Fibroblast of skin of right biceps (primary cell): ENCODE results near the gene CHEK2.
"Not testable (repeated sequence)": the region's sequence is repeated elsewhere in the genome, so short reads cannot be mapped to it uniquely, and the experiment has no call there.

ENCODE experiments used
- DNase-seq: peaks from one replicate; pipeline ENCODE4 v3.0.0-alpha.2; 2013

Gene CHEK2

GRCh38 chr22:28741785-28742561, at the start of gene CHEK2, which contains the start of gene HSCB:
CHEK2 (minus strand) TSS chr22:28741820; CDS start chr22:28734721, 7,099 bp downstream.
HSCB (plus strand) TSS chr22:28742039; CDS start chr22:28742096, 57 bp downstream.
- DNase-seq, result peak; percentile 99

DNA sequence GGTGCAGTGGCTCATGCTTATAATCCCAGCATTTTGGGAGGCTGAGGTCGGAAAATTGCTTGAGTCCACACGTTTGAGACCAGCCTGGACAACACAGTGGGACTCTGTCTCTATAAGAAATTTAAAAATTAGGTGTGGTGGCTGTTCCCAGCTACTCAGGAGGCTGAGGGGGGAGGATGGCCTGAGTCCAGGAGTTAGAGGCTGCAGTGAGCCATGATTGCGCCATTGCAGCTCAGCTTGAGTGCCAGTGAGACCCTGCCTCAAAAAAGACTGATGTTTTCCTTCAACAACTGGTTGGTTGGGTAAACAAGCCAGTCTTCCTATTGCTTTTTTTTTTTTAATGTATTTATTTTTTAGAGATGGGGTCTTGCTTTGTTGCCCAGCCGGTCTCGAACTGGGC, 49.5 kb upstream of the CHEK2 start:
- no peak for DNase-seq

DNA sequence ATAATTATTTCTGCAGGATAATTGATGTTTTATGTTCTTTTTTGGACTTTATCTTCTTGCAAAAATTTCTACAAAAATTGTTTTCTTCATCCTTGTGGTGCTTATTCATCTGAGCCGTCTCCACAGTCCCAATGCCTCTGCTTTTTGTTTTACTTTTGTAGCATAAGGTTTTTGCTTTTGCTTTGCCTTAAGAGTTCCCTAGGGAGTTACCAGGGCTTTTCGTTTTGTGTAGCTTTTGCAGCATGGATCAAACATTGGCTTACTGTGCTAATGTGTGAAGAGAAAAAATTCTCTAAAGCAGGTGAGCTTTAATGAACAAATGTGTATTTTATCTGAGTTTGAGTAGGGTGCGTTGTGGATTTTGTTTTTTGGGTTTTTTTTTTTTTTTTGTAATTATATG, 47.0 kb upstream of the CHEK2 start:
- no peak for DNase-seq

GRCh38 chr22:28783786-28784671, 42.4 kb upstream of the CHEK2 start:
- no peak for DNase-seq

DNA sequence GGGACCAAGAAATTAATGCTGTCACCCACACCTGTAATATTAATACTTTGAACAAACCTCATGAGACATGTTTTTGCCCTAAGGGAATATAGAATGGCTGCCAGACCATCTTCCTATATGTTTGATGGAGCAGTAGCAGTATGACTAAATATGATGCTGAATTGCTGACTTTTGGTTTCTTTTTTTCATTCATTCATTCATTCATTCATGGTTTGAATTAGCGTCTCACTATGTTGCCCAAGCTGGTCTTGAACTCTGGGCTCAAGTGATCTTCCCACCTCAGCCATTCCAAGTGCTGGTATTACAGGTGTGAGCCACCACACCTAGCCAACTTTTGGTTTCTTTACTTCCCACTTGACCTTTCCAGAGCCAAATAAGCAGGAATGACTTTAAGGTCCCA, 38.7 kb upstream of the CHEK2 start:
- no peak for DNase-seq

DNA sequence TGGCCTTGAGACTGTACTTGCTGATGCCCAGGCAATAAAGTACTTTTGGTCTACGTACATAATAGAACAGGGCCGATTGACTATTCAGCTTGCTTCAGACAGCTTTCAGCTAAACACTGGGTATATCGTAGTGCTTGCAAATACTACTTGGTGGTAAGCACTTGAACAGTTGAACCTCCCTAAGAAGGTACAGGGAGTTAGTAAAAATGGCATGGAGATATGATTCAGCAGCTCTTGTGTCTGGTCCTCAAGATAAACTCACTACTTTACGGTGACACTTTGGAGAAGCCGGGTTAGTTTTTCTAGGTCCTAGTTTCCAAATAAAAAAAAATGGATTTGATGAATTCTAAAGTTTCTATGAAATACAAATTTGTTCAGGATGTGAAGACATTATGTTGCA, 38.2 kb upstream of the CHEK2 start:
- DNase-seq, result no peak

DNA sequence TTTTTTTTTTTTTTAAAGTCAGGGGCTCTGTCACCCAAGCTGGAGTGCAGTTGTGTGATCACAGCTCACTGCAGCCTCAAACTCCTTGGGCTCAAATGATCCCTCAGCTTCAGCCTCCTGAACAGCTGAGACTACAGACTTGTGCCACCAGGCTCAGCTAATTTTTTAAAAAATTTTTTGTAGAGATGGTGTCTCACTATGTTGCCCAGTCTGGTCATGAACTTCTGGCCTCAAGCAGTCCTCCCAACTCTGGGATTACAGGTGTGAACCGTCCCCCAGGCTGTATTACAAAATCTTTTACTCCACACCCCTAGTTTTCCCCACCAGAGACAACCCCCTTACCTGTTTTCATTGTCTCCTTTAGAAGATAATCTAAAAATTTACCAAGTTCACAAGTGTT, 32.8 kb upstream of the CHEK2 start:
- DNase-seq, result no peak

- no peak for DNase-seq
Measured at GRCh38 chr22:28773461-28773867, 31.8 kb upstream of the CHEK2 start.

- DNase-seq, result peak; percentile 96
Measured at GRCh38 chr22:28772633-28773460, 31.2 kb upstream of the CHEK2 start, which contains the start of gene CCDC117. CCDC117 (plus strand) TSS chr22:28772695; CDS start chr22:28772850, 155 bp downstream.

DNA sequence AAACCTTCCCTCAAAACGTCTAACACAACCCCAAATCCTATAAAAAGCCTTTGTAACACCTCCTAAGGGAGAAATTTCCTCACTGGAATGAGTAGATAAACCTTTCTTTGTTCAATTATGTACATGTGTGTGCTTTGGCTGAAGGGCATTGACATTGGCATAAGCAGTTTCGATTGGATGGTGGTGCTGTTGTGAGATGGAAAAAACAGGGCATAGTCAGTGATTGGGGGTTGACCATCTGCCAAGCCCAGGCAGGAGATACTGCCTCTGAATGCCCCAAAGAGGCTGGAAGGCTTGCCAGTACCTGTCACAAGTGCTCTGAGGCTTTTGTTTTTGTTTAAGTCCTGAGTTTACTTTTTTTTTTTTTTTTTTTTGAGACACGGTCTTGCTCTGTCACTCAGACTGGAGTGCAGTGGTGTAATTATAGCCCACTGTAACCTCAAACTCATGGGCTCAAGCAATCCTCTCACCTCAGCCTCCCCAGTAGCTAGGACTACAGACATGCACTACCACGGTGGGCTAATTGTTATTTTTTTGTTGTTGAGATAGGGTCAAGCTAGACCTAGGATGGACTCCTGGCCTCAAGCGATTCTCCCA, 29.7 kb upstream of the CHEK2 start:
- no peak for DNase-seq

GRCh38 chr22:28769394-28770085, 27.9 kb upstream of the CHEK2 start:
- no peak for DNase-seq

DNA sequence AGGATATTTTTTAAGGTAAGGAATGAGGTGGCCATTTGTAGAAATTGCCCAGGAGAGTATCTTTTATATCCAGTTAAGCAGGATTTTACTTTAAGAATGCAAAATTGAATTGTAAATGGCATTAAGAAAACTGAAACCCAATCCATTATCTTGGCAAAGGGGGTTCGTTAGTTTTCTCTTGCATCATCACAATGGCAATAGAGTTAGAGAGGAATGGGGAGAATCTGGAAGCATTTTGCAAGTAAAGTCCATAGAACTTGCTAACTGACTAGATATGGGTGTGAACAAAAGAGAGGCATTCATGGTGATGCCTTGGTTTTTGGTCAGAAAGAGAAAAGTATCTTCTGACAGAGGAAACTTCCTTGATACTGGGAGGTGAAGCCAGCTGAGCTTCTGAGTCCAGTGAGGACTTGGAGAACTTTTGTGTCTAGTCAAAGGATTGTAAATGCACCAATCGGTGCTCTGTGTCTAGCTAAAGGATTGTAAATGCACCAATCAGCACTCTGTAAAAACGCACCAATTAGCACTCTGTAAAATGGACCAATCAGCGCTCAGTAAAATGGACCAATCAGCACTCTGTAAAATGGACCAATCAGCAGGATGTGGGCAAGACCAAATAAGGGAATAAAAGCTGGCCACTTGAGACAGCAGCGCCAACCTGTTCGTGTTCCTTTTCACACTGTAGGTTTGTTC, 27.2 kb upstream of the CHEK2 start:
- no peak for DNase-seq

- no peak for DNase-seq
Measured at GRCh38 chr22:28766628-28767027, 25.0 kb upstream of the CHEK2 start.

DNA sequence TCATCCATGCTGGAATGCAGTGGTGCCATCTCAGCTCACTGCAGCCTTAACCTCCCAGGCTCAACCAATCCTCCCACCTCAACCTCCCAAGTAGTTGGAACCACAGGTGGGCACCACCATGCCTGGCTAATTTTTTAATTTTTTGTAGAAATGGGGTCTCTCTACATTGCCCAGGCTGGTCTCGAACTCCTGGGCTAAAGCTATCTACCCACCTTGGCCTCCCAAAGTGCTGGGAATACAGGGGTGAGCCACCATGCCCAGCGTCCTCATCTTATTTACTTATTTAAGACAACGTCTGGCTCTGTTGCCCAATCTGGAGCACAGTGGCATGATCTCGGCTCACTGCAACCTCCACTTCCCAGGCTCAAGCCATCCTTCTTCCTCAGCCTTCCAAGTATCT, 20.4 kb upstream of the CHEK2 start:
- not testable (repeated sequence) for DNase-seq

DNA sequence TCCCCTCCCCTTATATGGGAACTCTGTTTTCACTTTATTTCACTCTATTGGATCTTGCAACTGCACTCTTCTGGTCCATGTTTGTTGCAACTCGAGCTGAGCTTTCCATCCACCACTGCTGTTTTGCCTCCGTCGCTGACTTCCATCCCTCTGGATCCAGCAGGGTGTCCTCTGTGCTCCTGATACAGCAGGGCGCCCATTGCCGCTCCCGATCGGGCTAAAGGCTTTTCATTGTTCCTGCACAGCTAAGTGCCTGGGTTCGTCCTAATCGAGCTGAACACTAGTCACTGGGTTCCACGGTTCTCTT, 19.8 kb upstream of the CHEK2 start:
- no peak for DNase-seq

GRCh38 chr22:28759861-28760560, 18.4 kb upstream of the CHEK2 start:
- no peak for DNase-seq

DNA sequence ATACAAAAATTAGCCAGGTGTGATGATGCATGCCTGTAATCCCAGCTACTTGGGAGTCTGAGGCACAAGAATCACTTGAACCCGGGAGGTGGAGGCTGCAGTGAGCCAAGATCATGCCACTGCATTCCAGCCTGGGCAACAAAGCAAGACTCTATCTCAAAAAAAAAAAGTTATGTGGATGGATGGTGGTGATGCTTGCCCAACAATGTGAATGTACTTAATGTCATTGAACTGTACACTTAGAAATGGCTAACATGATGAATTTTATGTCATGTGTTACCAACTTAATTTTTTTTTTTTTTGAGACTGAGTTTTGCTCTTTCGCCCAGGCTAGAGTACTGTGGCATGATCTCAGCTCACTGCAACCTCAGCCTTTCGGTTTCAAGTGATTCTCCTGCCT, 12.9 kb upstream of the CHEK2 start:
- not testable (repeated sequence) for DNase-seq

- DNase-seq, result peak; percentile 88
Measured at GRCh38 chr22:28750471-28750881, 8.9 kb upstream of the CHEK2 start.

DNA sequence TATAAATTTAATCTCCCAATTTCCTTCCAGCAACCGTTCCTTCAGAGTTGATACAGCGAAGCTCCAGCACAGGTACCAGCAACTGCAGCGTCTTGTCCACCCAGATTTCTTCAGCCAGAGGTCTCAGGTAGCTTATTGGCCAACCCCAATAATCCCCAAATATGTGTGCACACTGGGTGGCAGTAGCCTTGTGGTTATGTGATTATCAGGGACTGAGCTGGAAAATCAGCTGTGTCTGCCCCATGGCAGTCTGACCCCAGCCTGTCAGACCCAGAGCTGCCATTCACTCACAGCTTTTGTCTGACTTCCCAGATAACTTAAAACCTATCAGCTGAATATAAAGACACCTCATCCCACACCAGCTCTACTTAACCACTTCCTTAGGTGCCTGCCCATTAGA, 2.2 kb upstream of the CHEK2 start:
- no peak for DNase-seq

DNA sequence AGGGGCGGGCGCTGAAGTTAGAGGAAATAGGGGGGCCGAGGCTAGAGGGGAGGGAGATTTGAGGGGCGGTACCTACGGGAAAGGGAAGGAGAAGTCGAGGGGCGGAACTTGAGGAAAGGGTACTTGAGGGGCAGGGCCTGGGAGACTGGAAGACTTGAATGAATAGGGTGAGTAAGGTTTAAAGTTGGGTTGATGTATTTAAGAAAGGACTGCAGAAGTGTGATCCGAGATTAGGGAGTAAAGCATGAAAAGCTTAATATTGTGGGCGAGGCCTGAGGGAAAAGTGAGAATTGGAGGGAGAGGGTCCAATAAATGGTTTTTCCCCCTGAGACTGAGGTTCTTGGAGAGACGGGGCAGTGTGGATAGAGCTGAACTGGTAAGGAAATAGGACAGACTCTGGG, 942 bp upstream of the CHEK2 start:
- no peak for DNase-seq
